IPS-15b (cell line): Measurements from ENCODE around the gene SMAP2.

Experiments used
- H3K27me3 ChIP-seq: one replicate; pipeline ENCODE4 v1.6.1; 2013; ENCODE audit warnings: low read length; ENCODE audit not compliant: control insufficient read depth, insufficient read depth
- H3K36me3 ChIP-seq: one replicate; pipeline ENCODE4 v1.6.1; 2013; ENCODE audit warnings: low read length; ENCODE audit not compliant: control insufficient read depth, insufficient read depth
- H3K4me1 ChIP-seq: one replicate; pipeline ENCODE4 v1.6.1; 2013; ENCODE audit warnings: mild to moderate bottlenecking, low read length; ENCODE audit not compliant: control insufficient read depth, insufficient read depth
- H3K4me3 ChIP-seq: one replicate; pipeline ENCODE4 v1.5.1; 2013; ENCODE audit warnings: low read depth, low read length
- H3K9ac ChIP-seq: one replicate; pipeline ENCODE4 v1.6.1; 2013; ENCODE audit warnings: low read depth, mild to moderate bottlenecking, low read length
- H3K9me3 ChIP-seq: one replicate; pipeline ENCODE4 v1.6.1; 2013; ENCODE audit warnings: mild to moderate bottlenecking, low read length; ENCODE audit not compliant: control insufficient read depth, insufficient read depth

SMAP2 gene

DNA sequence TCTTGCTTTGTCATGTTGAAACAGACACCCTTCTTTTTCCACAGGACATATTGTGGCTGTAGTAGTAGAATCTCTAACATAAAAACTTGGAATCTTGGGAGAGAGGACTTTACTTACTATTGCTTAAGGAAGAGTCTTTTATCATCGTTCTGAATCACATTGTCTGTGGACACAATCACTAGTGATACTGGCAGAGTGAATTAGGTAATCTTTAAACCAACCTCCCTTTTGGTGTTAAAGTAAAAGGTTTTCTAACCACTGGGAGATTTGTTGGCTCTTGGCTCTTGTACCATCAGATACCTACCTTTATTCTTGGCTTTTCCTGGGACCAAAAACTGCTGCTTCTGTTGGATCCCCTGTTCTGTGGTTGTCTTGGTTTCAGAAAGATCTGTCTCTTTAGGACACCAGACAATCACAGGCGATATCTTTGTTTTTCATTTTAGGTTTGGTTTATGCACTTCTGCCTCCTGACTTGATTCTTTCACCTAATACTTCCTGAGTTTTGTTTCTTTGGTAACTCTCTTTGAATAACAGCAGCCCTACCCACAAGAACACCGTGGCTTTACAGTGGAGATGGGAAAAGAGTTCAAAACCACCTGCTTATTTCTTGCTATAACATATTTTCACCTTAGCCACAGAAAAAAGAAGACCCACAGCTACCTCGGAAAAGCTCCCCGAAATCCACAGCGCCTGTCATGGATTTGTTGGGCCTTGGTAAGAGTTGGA is 40.2 kb downstream of the SMAP2 start:
- Histone ChIP-seq H3K9me3 (no peaks in the 10 kb centered on the region), H3K36me3 (no peaks in the 10 kb centered on the region), H3K9ac (no peak overlapping the region), H3K4me3 (no peak overlapping the region), H3K27me3 (no peaks in the 10 kb centered on the region), H3K4me1 (peaks cover 5% of the 10 kb centered on the region)

GRCh38 chr1:40414331-40414730 is 40.8 kb downstream of the SMAP2 start:
- Histone ChIP-seq H3K9me3 (no peaks in the 10 kb centered on the region), H3K9ac (no peak overlapping the region), H3K4me3 (no peak overlapping the region), H3K4me1 (peaks cover under 1% of the 10 kb centered on the region), H3K36me3 (no peaks in the 10 kb centered on the region), H3K27me3 (no peaks in the 10 kb centered on the region)

DNA sequence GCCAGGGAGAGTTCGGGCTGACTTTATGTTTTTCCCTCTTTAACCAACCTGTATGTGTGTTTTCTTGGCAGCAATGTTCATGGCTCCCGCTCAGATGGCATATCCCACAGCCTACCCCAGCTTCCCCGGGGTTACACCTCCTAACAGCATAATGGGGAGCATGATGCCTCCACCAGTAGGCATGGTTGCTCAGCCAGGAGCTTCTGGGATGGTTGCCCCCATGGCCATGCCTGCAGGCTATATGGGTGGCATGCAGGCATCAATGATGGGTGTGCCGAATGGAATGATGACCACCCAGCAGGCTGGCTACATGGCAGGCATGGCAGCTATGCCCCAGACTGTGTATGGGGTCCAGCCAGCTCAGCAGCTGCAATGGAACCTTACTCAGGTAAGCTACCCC is 43.2 kb downstream of the SMAP2 start:
- Histone ChIP-seq H3K4me3 (no peak overlapping the region), H3K9ac (no peak overlapping the region), H3K36me3 (no peaks in the 10 kb centered on the region), H3K27me3 (no peaks in the 10 kb centered on the region), H3K9me3 (no peaks in the 10 kb centered on the region), H3K4me1 (no peaks in the 10 kb centered on the region)

GRCh38 chr1:40421431-40422384 is 48.2 kb downstream of the SMAP2 start:
- no peaks in the 10 kb centered on the region for H3K9me3 ChIP-seq
- no peaks in the 10 kb centered on the region for H3K36me3 ChIP-seq
- H3K4me1 ChIP-seq: no peaks in the 10 kb centered on the region
- H3K27me3 ChIP-seq: peaks cover 2% of the 10 kb centered on the region
- H3K9ac ChIP-seq: no peak overlapping the region
- no peak overlapping the region for H3K4me3 ChIP-seq

GRCh38 chr1:40422630-40423263 is 49.2 kb downstream of the SMAP2 start:
- H3K9me3 ChIP-seq: no peaks in the 10 kb centered on the region
- H3K9ac ChIP-seq: no peak overlapping the region
- H3K4me1 ChIP-seq: no peaks in the 10 kb centered on the region
- no peaks in the 10 kb centered on the region for H3K36me3 ChIP-seq
- H3K4me3 ChIP-seq: no peak overlapping the region
- peaks cover 2% of the 10 kb centered on the region for H3K27me3 ChIP-seq

GRCh38 chr1:40423264-40423642 is 49.7 kb downstream of the SMAP2 start:
- no peaks in the 10 kb centered on the region for H3K36me3 ChIP-seq
- H3K9me3 ChIP-seq: no peaks in the 10 kb centered on the region
- H3K4me1 ChIP-seq: no peaks in the 10 kb centered on the region
- H3K27me3 ChIP-seq: peaks cover 2% of the 10 kb centered on the region
- no peak overlapping the region for H3K4me3 ChIP-seq
- no peak overlapping the region for H3K9ac ChIP-seq

- Histone ChIP-seq H3K4me1 (no peaks in the 10 kb centered on the region), H3K4me3 (no peak overlapping the region), H3K36me3 (no peaks in the 10 kb centered on the region), H3K27me3 (peaks cover 2% of the 10 kb centered on the region), H3K9me3 (no peaks in the 10 kb centered on the region), H3K9ac (no peak overlapping the region)
These were observed 50.6 kb downstream of the SMAP2 start for GRCh38 chr1:40423951-40424618.

- Histone ChIP-seq H3K36me3 (no peaks in the 10 kb centered on the region), H3K4me3 (no peak overlapping the region), H3K27me3 (peaks cover 2% of the 10 kb centered on the region), H3K9ac (no peak overlapping the region), H3K9me3 (no peaks in the 10 kb centered on the region), H3K4me1 (no peaks in the 10 kb centered on the region)
These were observed 51.7 kb downstream of the SMAP2 start for GRCh38 chr1:40425198-40425597.

GRCh38 chr1:40431385-40431784 is 57.9 kb downstream of the SMAP2 start:
- Histone ChIP-seq H3K4me1 (no peaks in the 10 kb centered on the region), H3K27me3 (peaks cover 2% of the 10 kb centered on the region), H3K9ac (no peak overlapping the region), H3K36me3 (no peaks in the 10 kb centered on the region), H3K9me3 (no peaks in the 10 kb centered on the region), H3K4me3 (no peak overlapping the region)

DNA sequence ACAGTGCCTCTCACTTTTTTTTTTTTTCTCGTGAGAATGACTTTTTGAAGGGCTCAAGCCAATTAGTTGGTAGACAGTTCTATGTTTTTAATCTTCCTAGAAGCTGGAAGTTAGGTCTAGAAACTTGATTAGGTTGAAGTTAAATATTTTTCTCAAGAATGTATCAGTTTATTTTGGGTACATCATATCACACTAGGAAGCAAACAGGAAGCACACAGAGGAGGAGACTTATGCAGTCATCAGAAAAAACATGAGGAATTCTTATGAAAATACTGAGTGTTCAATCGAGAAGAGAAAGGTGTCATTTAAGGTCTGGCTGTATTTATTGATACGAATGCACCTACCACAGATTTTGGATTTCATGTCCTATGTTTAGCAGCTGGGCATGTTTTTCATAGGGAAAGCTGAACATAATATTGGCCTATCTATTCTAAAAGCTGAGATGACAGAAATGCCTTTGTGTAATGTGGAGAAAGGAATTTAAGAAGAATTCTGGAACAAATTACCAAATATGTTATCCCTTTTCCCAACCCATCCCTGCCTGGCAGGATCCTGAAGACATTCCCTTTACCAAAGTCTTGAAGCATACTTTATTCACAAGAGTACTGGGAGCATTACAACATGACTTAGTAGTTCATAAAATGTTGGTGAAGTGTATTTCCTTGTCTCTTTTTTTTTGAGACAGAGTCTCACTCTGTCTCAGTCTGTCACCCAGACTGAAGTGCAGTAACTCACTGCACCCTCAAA is 59.3 kb downstream of the SMAP2 start:
- H3K36me3 ChIP-seq: no peaks in the 10 kb centered on the region
- H3K9me3 ChIP-seq: no peaks in the 10 kb centered on the region
- no peak overlapping the region for H3K9ac ChIP-seq
- peaks cover 2% of the 10 kb centered on the region for H3K27me3 ChIP-seq
- H3K4me1 ChIP-seq: no peaks in the 10 kb centered on the region
- no peak overlapping the region for H3K4me3 ChIP-seq

DNA sequence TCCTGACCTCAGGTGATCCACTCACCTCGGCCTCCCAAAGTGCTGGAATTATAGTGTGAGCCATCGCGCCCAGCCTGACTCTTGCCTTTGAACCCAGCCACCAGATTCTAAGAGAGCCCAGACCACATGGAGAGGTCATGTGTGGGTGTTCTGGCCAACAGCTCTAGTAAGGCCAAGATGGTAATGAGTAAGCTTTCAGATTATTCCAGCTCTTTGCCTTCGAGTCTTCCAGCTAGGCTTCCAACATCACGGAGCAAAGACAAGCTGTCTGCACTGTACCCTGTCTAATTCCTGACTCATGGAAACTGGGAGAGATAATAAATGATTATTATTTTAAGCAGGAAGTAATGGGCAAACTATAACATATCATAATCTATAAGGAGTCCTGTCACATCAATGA is 61.9 kb downstream of the SMAP2 start:
- Histone ChIP-seq H3K27me3 (peaks cover 2% of the 10 kb centered on the region), H3K4me3 (no peak overlapping the region), H3K9me3 (no peaks in the 10 kb centered on the region), H3K36me3 (no peaks in the 10 kb centered on the region), H3K9ac (no peak overlapping the region), H3K4me1 (no peaks in the 10 kb centered on the region)
